Neural cell (in vitro differentiated cells): ENCODE measurements around the gene CSKMT. TPM values are rescaled to one million over a fixed set of nuclear protein-coding genes. Genes with fewer than 3 reads are reported as not detected.

ENCODE experiments used
- H2AFZ ChIP-seq: fragments of 200-600, 300-800 bp; sonication (generic), shearing (Covaris generic); 2 replicates; pipeline ENCODE4 v1.6.0; 2014; ENCODE audit warnings: low read depth, mild to moderate bottlenecking, antibody characterized with exemption, low read length, moderate library complexity
- H3F3A ChIP-seq: fragments of 200-600 bp; shearing (Covaris generic); 2 replicates; pipeline ENCODE4 v1.6.1; 2016; ENCODE audit warnings: mild to moderate bottlenecking, moderate library complexity, mixed read lengths, antibody characterized with exemption, low read length; ENCODE audit not compliant: insufficient read depth, poor library complexity, severe bottlenecking
- H3K27ac ChIP-seq: fragments of 200-600, 300-800 bp; sonication (generic), shearing (Covaris generic); 2 replicates; pipeline ENCODE4 v1.5.1; 2014; ENCODE audit warnings: mild to moderate bottlenecking, low read length, moderate library complexity
- H3K27me3 ChIP-seq: fragments of 300-800, 200-600 bp; sonication (generic), shearing (Covaris generic); 2 replicates; pipeline ENCODE4 v1.6.0; 2014; ENCODE audit warnings: mild to moderate bottlenecking, low read depth, low read length, moderate library complexity; ENCODE audit not compliant: insufficient read depth
- H3K36me3 ChIP-seq: fragments of 300-800, 200-600 bp; sonication (generic), shearing (Covaris generic); 2 replicates; pipeline ENCODE4 v1.5.1; 2014; ENCODE audit warnings: mild to moderate bottlenecking, antibody characterized with exemption, low read length, moderate library complexity; ENCODE audit not compliant: insufficient read depth
- H3K4me2 ChIP-seq: fragments of 300-800, 200-600 bp; sonication (generic), shearing (Covaris generic); 2 replicates; pipeline ENCODE4 v1.6.0; 2014; ENCODE audit warnings: mild to moderate bottlenecking, low read length
- H3K4me3 ChIP-seq: fragments of 300-800, 200-600 bp; sonication (generic), shearing (Covaris generic); 2 replicates; pipeline ENCODE4 v1.5.1; 2014; ENCODE audit warnings: mild to moderate bottlenecking, low read length, moderate library complexity
- H3K79me2 ChIP-seq: fragments of 200-600 bp; shearing (Covaris generic); replicated peaks from 2 replicates; pipeline ENCODE4 v1.6.0; 2014; ENCODE audit warnings: mild to moderate bottlenecking, low read length, moderate library complexity; ENCODE audit not compliant: insufficient read depth
- H3K9ac ChIP-seq: fragments of 300-800, 200-600 bp; sonication (generic), shearing (Covaris generic); 2 replicates; pipeline ENCODE4 v1.6.1; 2016; ENCODE audit warnings: mild to moderate bottlenecking, low read length, mixed read lengths
- H3K9me2 ChIP-seq: fragments of 200-600 bp; shearing (Covaris generic); 2 replicates; pipeline ENCODE4 v1.6.1; 2016; ENCODE audit warnings: mild to moderate bottlenecking, low read length, mixed read lengths; ENCODE audit not compliant: insufficient read depth
- H3K9me3 ChIP-seq: fragments of 200-600, 300-800 bp; sonication (generic), shearing (Covaris generic); 2 replicates; pipeline ENCODE4 v1.6.1; 2016; ENCODE audit warnings: mild to moderate bottlenecking, mixed run types, low read length, moderate library complexity, mixed read lengths
- H4K20me1 ChIP-seq: fragments of 200-600 bp; shearing (Covaris generic); 2 replicates; pipeline ENCODE4 v1.6.1; 2016; ENCODE audit warnings: mild to moderate bottlenecking, mixed run types; ENCODE audit not compliant: insufficient read depth
- CTCF ChIP-seq: fragments of 450-650 bp; IDR thresholded peaks from 2 replicates; pipeline ENCODE4 v1.5.1; 2014; ENCODE audit warnings: antibody characterized with exemption, mild to moderate bottlenecking, moderate library complexity; ENCODE audit not compliant: poor library complexity, severe bottlenecking
- EP300 ChIP-seq: fragments of 450-650 bp; conservative IDR thresholded peaks from 2 replicates; pipeline ENCODE4 v1.6.1; 2014; ENCODE audit warnings: antibody characterized with exemption, mild to moderate bottlenecking, moderate library complexity; ENCODE audit not compliant: poor library complexity, severe bottlenecking
- EZH2 ChIP-seq: fragments of 200-600, 300-800 bp; shearing (Covaris generic), sonication (generic); IDR thresholded peaks from 2 replicates; pipeline ENCODE4 v1.6.1; 2014; ENCODE audit warnings: antibody characterized with exemption, low read length, borderline replicate concordance, mild to moderate bottlenecking; ENCODE audit not compliant: insufficient read depth, poor library complexity, severe bottlenecking
- MXI1 ChIP-seq: fragments of 450-650 bp; conservative IDR thresholded peaks from 2 replicates; pipeline ENCODE4 v1.6.1; 2014; ENCODE audit warnings: antibody characterized with exemption, mild to moderate bottlenecking; ENCODE audit not compliant: poor library complexity, severe bottlenecking
- POLR2AphosphoS5 ChIP-seq: IDR thresholded peaks from 2 replicates; pipeline ENCODE4 v1.6.1; 2012
- RAD21 ChIP-seq: fragments of 450-650 bp; conservative IDR thresholded peaks from 2 replicates; pipeline ENCODE4 v1.6.1; 2014; ENCODE audit warnings: antibody characterized with exemption, mild to moderate bottlenecking, moderate library complexity
- REST ChIP-seq: IDR thresholded peaks from 2 replicates; pipeline ENCODE4 v1.6.1; 2012; ENCODE audit warnings: borderline replicate concordance
- SMC3 ChIP-seq: fragments of 450-650 bp; conservative IDR thresholded peaks from 2 replicates; pipeline ENCODE4 v1.6.1; 2014; ENCODE audit warnings: antibody characterized with exemption, mild to moderate bottlenecking, moderate library complexity; ENCODE audit not compliant: poor library complexity
- TAF1 ChIP-seq: IDR thresholded peaks from 2 replicates; pipeline ENCODE4 v1.6.1; 2012; ENCODE audit warnings: low read depth
- polyA plus RNA-seq: library from polyadenylated mRNA; depleted of rRNA; stranded (reverse); fragments of >200 nt; gene quantifications from 2 replicates; pipeline ENCODE4 v1.2.3, GENCODE V29; 2014

Gene CSKMT
- polyA plus RNA-seq, 1 donor from 2014 or later = 16.0 TPM

GRCh38 chr11:62678433-62678769 is 13.3 kb downstream of the CSKMT start:
- peak overlapping the region; percentile 91 for H3K4me2 ChIP-seq
- H2AFZ ChIP-seq = peak overlapping the region; percentile 60
- no peaks in the 10 kb centered on the region for H3K9me3 ChIP-seq
- TF ChIP-seq MXI1 = no peak
- no peak for TF ChIP-seq REST
- TF ChIP-seq TAF1 = no peak
- no peak for TF ChIP-seq CTCF
- no peak for TF ChIP-seq RAD21
- no peak for TF ChIP-seq EZH2
- TF ChIP-seq SMC3 = no peak
- TF ChIP-seq EP300 = no peak
- no peak for TF ChIP-seq POLR2AphosphoS5
- H3K79me2 ChIP-seq = peaks cover 8% of the 10 kb centered on the region
- H3K9me2 ChIP-seq = no peaks in the 10 kb centered on the region
- H3K9ac ChIP-seq = peak overlapping the region; percentile 84
- H3F3A ChIP-seq = no peaks in the 10 kb centered on the region
- H3K36me3 ChIP-seq = no peaks in the 10 kb centered on the region
- H3K4me3 ChIP-seq = peak overlapping the region; percentile 79
- H3K27ac ChIP-seq = peak overlapping the region; percentile 69
- no peaks in the 10 kb centered on the region for H3K27me3 ChIP-seq
- H4K20me1 ChIP-seq = no peaks in the 10 kb centered on the region

GRCh38 chr11:62678770-62679696 is 13.9 kb downstream of the CSKMT start, which contains the start of gene UBXN1:
UBXN1 (minus strand) TSS chr11:62679073; CDS start chr11:62678923, 150 bp downstream.
- Histone ChIP-seq H3K9ac (peak within 1 kb of the TSS; percentile 84), H3K4me3 (peak within 1 kb of the TSS; percentile 79), H3K27me3 (no peaks in the 10 kb centered on the region), H3K36me3 (no peaks in the 10 kb centered on the region), H4K20me1 (no peaks in the 10 kb centered on the region), H3K79me2 (peaks cover 8% of the 10 kb centered on the region), H3K9me2 (no peaks in the 10 kb centered on the region), H3K4me2 (peak within 1 kb of the TSS; percentile 91), H3K27ac (peak within 1 kb of the TSS; percentile 69), H3F3A (no peaks in the 10 kb centered on the region), H3K9me3 (no peaks in the 10 kb centered on the region), H2AFZ (peak within 1 kb of the TSS; percentile 60)
- peak; percentile 91 for TF ChIP-seq POLR2AphosphoS5
- TF ChIP-seq SMC3 = peak; percentile 41
- TF ChIP-seq EP300 = peak; percentile 38
- TF ChIP-seq REST = peak; percentile 74
- TF ChIP-seq EZH2 = no peak
- peak; percentile 55 for TF ChIP-seq TAF1
- TF ChIP-seq CTCF = no peak
- TF ChIP-seq MXI1 = peak; percentile 83
- TF ChIP-seq RAD21 = peak; percentile 25
